NCI-H748 (cell line): Measurements from ENCODE around the gene LGALS3BP.

Experiments
- DNase-seq: peaks from one replicate; lab custom pipeline; 2025; ENCODE audit not compliant: unreplicated experiment; lab: John Stamatoyannopoulos, UW

The LGALS3BP gene

DNA sequence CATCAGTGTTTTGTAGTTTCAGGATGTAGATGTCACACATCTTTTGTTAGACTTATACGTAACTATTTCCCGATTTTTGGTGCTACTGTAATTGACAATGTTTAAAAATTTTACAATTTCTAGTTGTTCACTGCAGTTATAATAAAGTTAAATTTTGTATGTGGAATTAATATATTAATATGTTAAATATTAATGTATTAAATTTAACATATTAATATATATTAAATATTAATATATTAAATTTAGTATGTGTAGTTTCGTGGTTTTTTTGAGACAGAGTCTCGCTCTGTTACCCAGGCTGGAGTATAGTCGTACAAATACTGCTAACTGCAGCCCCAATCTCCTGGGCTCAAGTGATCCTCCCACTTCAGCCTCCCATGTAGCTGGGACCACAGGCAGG, 5.7 kb upstream of the LGALS3BP start:
- DNase-seq: no peak

DNA sequence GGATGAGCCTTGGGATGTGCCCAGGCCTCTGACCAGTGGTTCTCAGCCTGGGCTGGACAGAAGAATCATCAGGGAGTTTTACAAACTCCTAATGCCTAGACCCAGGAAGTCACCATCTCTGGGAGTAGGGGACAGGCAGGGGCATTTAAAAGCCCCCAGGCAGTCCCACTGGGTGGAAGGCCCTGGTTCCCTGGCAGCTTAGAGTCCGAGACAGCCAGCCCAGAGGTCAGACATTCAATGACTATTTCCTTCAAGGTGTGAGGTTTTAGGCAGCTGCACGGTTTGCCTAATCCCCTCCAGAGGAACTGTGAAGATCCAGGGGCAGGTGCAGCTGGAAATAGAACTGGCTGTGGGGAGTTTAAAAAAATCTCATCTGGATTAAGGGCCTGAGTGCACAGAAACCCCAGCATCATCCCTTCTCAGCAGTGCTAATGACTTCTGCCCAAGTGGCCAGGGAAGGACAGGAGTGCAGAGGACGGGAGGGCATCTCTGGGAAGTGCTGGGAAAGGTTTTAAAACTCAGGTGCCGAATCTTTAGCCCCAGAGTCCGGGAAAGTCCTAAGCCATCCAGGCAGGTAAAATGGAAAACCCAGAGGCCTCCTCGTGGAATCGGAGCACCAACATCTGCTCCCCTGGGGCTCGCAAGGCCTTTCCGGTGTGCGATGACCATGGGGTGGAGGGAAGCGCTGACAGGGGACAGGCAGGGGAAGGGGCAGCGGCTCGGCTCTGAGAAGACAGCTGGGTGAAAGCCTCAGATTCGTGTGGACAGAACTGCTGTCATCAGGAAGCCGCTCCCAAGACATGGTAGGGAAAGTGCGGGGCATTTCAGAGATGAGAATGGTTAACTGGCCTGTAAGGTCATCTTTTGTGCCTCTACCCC, 1.5 kb upstream of the LGALS3BP start:
- DNase-seq: no peak

DNA sequence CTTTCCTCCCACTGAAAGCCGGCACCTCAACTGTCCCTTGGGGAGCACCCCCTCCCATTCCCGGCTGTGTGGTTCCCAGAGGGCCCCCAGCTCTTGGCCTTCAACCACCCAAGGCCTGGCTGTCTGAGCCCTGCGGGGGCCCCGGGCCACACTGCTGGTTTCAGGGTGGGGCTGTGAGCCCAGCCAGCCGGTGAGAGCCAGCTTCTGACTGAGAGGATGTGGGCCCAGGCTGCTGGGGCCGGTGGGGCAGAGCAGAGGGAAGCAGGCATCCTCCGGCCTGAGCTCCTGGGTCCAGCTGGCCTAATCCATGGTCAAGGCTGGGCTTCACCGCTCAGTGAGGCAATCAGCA, 875 bp upstream of the LGALS3BP start:
- no peak for DNase-seq

DNA sequence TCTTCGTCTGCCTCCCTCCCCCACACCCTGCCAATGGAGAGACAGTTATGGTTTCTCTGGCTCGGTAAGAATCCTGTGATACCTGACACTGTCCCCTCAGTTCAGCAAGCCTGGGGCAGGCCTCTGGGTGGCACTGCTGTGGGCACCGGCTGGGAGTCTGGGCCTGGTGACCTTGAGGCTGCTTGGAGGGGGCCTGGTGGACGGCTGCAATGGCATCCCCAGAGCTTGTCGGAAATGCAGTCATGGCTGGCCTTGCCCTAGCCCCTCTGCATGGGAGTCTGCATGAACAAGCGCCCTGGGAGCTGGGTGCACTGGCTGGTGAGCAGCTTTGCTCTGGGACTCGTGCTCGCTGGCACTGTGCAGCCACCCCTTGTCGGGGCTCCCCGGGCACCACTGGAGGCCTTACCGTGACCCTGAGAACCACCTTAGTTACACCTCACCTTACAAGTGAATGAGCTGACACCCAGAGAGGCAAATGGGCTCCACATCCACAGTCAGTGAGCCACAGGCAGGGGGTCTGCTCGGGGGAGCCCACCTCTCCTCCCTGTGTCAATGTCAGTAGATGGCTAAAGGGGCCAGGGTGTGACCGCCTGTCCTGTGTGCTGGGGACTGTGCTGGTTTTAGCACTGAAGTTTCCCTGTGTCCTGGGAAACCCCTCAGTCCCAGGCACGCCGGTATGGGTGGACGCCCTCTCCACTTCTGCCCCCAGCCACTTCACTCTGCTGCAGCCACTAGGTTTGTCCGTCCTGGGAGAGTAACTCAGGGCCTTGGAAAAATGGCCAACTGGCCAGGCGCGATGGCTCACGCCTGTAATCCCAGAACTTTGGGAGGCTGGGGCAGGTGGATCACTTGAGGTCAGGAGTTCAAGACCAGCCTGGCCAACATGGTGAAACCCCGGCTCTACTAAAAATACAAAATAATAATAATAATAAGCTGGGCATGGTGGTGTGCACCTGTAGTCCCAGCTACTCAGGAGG, 1.4 kb downstream of the LGALS3BP start:
- no peak for DNase-seq

DNA sequence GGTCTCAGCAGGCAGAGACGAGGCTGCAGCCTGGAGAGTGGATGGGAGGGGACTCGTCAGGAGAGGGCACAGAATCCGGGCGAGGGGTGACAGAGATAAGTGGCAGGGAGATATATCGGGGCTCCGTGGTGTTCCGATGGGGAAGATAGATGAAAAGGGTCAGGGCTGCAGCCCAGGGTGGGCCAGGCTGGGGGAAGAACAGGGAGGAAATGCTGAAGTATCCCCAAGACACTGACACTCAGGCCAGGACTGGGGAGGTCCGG, 2.1 kb downstream of the LGALS3BP start:
- DNase-seq: no peak

DNA sequence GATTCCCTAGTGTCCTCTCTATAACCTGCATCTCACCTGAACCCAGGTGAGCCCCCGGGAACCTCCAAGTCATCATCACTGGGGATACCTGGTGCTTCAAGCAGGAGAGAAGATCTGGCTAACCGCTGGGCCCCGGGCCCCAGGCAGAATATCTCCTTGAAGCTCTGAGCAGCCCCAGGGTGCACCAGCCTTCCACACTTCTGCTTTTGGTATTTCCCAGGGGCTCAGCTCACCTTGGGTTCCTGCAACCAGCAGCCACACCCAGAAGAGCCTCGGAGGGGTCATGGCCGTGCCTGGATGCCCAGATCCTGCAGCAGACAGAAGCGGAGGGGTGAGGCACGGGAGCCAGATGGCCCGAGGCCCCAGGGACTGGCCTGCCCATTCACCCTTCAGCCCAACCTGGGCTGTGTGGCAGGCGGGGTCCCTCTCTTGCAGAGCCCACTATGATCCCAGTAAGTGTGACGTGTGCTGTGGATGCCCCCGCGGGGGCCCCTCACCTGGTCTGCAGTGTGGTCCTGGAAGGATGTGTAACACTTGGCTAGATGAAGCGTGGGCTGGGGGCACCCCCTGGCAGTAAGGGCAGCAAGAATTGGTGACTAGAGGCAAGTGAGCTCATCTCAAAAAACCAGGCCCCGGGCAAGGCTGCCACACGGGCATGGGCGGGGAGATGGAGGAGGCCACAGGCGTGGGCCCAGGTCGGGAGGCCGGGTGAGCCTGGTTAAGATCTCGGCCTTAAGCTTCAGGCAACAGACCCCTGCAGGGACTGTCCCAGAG, 2.6 kb downstream of the LGALS3BP start:
- DNase-seq: no peak

DNA sequence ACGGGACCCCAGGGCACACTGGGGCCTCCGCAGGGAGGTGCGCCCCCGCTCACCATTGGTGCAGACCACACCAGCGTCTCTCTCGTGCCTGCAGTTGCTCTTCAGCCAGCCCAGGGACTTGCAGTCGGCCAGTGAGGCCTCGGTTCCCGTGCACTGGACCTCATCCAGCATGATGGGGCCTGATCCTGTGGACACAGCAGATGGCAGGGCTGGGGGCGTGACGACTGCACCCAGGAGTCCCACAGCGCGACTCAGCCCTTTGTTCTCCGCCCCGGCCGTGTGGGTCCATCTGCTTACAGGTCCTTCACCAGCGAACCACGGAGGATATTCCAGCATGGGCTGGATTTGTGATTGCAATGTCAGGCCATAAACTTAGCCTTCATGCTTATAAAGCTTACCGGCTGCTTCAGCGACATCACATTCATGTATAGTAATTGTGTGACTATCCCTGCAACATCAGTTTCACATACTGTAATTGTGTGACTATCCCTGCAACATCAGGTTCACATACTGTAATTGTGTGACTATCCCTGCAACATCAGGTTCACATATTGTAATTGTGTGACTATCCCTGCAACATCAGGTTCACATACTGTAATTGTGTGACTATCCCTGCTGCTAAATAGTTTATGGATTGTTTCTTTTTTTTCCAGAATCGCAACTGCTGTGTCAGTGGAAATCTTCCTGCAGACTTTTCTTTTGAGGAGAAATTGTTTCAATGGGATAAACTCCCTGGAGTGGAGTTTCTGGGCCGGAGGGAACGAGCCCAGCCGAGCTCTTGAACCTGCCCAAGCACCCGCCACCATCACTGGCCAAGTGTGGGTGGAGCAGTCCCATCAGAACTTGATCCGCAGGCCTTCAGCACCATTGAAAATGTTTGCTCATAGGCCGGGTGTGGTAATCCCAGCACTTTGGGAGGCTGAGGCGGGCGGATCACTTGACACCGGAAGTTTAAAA, 4.8 kb downstream of the LGALS3BP start:
- DNase-seq: no peak

DNA sequence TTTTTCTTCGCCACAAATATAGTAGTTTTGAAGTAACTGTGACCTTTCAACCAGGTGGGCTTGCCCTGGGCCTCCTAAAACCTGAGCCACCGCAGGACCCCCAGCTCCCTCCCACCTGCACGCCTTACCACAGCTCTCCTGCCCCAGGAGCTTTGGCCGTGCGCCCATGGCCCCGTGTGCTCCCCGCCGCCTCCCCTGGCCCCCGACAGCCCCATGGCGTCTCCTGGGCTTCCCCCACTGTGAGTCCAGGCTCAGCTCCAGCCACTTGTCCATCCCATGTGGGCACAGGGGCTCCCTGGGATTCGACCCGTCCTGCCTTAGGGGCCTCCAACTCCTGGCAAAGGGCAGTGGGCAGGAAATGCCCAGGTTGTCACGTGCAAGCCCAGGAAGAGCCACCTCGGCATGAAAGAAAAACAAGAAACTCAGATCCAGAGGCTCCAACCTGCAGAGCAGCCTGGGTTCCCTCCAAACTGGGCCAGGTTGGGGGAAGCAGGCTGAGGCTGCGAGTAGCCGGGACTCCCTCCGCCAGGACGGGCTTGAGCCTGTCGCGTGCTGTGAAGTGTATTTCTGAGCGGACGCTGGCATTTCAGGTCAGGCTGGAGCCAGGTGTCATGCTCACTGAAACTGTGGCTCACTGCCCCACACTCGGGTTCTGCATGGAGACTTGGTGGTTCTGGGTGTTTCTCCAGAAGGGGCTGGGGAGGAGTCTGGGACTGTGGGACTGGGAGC, 5.8 kb downstream of the LGALS3BP start:
- no peak for DNase-seq

DNA sequence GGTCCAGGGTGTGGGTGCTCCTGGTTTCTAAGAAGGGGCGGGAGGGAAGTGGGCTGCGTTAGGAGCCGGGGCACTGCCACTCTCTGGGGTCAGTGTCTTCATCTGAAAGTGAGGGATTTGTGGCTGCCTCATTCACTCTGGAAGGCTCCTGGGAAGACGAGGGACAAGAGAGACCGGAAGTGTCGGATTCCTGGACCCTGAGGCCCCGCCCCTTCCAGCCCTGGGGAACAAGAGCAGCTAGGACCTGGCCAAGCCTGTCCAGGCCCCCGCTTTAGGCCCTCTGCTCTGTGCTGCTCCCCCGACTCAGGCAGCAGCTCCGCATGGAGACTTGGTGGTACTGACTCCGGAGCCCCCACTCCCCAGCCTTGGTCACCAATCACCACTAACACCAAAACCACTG, 6.5 kb downstream of the LGALS3BP start:
- DNase-seq: no peak

DNA sequence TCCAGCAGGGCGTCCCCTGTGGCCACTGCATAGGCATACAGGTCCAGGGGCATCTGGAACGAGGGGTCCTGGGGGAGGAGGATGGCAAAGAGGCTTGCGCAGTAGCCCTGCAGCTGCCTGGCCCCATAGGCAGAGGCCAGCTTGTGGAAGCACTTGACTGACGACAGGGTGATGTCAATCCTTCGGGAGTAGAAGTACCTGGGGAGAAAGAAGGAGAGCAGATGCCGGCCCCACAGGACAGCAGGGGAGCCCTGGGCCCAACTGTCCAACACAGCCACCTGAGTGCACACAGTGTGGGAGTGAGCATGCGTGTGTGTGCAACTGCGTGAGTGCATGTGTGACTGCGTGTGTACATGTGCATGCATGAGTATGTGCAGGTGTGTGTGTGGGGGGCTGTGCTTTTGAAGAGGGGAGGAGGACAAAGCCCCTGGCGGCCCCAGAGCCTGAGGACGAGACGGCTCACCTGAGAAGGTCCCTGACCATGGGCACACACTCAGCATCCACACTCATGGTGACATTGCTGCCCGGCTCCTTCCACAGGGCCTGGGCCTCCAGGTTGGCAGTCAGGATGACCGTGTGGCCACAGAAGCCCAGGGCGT, 7.1 kb downstream of the LGALS3BP start:
- DNase-seq: no peak

DNA sequence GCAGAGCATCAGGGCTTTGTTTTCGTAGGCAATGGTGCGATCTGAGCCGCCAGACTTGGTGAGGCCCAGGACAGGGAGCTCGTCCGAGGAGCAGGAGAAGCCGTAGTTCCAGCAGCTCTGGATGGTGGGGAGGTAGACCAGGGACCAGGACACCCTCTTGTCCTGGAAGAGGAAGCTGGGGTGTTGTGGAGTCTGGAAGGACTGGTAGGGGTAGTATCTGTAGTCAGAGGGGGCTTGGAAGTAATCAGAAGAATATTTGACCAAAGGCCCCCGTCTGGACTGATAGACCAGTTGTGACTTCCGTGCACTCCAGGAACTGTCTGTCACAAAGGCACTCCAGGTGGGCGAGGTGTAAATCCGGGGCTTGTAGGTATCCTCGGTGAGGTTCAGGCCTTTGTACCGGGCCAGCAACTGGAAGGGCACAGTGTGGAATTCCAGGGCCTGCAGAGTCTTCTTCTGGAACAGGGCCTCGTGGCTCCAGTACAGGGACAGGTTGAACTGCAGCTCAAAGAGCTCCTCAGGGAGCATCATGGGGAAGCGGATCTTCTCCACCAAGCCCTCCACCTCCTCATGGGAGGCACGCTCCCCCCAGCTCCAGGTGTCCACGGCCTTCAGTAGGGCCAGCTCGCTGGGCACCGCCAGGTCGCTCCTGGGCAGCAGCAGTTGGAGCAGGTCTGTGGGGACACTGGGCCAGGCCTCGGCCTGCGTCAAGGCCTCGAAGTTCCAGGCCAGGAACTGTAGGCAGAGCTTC, 7.8 kb downstream of the LGALS3BP start:
- DNase-seq: no peak

DNA sequence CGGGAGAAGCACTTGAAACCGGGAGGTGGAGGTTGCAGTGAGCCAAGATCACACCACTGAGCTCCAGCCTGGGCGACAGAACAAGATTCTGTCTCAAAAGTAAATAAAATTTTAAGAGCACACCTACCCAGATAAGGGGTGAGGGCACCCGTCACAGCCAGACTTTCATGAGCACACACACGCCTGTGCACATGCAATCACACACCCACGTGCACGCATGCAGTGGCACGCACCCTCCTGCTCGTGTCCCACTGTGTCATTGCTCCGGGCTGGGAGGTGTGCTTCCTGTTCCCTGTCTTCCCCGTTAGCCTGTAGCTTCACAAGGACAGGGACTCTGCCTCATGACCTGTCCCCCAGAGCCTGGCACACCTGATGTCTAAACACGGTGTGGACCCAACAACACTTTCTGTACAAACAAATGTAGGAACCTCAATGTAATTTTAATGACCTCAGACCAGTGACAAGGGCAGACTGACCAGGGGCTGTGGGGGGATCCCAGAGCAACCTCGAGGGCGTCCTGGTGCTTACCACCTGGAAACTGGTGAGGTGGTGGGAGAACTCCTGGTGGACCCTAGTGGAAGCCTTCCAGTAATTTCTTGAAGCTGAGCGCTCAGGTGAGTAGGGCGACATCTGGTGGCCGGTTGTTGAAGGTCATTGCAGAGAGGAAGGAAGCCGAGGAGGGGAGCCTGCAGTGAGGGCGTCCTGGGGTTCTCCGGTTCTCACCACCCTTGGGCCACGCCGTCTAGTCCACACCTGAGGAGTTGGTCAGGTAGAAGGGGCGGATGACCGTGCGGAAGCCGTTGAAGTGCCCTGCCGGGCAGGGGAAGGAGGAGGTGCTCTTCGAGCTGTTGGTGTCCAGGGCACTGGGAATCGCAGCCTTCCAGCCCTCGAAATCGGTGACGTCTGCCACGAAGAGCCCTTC, 8.6 kb downstream of the LGALS3BP start:
- DNase-seq: peak; percentile 63

DNA sequence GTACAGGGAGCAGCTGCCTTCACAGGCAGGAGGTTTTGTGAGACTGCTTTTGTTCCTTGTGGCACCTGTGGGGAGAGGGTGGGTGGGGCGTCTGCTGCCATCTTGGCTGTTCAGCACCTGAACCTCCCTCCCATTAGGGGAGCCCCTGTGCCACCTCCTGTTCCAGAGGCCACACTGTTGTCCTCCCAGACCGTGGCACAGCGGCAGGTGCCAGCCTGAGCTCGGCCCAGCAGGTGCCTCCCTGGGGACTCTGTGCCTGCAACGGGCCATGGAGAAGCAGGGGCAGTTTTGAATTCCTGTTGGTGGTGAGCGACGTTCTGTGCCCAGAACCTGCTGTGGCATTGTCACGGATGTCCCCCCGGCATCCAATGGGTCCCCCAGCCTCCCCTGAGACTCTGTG, 9.9 kb downstream of the LGALS3BP start:
- no peak for DNase-seq

DNA sequence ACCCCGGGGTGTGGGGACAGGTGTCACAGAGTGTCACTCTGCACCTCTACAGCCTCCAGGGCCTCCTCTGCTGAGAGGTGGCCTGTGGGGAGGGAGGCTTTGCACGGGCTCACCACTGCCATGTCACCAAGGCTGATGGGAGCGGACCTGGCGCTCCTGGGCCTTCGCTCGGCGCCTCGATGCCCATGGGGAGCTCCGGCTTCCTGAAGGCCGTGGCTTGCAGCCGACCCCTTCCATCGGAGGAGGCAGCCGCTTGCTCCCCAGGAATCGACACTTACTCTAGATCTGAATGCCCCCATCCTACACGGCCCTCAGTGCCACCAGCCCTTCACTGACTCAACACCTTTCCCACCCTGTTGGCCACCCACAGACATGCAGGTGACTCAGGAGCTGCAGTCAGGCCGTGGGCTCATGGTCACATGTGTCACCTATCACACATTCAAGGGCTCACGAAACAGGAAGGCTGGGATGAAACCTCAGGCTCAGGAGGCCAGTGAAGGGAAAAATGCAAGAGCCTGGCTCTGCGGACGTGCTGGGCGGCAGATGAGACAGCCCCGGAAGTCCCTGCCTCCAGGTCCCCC, 11.9 kb downstream of the LGALS3BP start:
- no peak for DNase-seq

DNA sequence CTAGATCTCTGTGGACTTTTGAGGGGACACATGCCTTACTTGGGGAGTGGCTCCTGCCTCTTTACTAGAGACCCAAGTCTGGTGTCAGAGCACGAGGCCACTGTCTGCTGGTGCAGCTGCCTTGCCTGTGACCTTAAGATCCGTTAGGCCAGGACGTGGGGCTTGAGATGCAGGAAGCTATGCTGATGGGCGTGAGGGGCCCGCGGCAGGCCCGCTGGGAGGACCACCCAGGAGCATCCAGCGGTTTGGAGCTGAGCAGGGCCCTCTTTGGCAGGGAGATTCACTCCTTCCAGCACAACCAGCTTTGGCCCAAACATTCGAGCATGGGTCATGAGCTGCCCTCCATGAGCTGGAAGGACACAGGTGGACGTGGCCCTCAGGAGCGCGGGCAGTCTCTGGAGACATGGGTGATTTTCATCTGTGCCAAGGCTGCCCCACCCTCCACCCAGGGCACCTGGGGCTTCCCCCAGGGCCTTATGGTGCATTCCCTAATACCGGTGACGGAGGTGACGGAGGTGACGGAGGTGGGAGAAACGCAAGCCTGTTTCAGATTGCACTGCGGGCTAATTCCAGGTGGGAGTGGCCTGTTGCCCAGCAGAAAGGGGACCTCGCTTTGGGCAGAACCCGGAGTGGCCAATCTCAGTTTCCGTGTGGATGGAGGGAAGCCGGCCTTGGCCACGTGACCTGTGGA, 12.7 kb downstream of the LGALS3BP start:
- no peak for DNase-seq

DNA sequence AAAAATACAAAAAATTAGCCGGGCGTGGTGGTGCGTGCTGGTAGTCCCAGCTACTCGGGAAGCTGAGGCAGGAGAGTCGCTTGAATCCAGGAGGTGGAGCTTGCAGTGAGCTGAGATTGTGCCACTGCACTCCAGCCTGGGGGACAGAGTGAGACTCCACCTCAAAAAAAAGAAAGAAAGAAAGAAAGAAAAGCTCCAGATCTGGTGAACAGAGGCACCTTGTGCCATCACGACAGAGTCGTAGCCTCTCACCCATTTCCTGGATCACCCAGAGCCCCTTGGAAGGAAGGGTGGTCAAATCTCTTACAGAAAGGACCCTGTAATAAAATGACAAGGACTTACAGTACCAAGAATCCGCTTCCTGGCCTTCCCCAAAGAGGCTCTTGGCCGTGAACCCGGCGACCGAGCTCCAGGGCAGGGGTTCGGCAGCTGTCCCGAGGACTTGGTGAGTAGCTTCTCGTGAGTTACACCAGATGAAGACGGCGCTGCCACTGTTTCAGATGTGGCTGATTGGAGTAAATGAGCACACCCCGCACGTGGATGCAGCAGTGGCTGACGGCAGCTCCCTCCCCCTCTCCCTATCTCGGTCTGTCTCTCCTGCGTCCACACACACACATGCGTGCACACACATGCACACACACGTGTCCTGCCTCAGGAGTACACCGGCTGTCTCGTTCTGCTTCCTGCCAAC, 13.5 kb downstream of the LGALS3BP start:
- DNase-seq: no peak
